SU-DHL-6 (cell line): ENCODE results near the gene DENND1B.

Experiments used
- EZH2phosphoT487 ChIP-seq: fragments of 200-600 bp; sonication (generic), shearing (Covaris generic); conservative IDR thresholded peaks from 2 replicates; pipeline ENCODE4 v1.6.1; 2018; ENCODE audit warnings: mild to moderate bottlenecking, antibody characterized with exemption, low read length, moderate library complexity, mixed read lengths
- TF ChIP-seq, protein P1 (sequence below): fragments of 200-600 bp; sonication (generic); IDR thresholded peaks from one replicate; pipeline ENCODE4 v1.5.1; 2017; ENCODE audit warnings: antibody characterized with exemption, mild to moderate bottlenecking, low read length, moderate library complexity; ENCODE audit not compliant: insufficient read depth, poor library complexity, severe bottlenecking

DNA sequence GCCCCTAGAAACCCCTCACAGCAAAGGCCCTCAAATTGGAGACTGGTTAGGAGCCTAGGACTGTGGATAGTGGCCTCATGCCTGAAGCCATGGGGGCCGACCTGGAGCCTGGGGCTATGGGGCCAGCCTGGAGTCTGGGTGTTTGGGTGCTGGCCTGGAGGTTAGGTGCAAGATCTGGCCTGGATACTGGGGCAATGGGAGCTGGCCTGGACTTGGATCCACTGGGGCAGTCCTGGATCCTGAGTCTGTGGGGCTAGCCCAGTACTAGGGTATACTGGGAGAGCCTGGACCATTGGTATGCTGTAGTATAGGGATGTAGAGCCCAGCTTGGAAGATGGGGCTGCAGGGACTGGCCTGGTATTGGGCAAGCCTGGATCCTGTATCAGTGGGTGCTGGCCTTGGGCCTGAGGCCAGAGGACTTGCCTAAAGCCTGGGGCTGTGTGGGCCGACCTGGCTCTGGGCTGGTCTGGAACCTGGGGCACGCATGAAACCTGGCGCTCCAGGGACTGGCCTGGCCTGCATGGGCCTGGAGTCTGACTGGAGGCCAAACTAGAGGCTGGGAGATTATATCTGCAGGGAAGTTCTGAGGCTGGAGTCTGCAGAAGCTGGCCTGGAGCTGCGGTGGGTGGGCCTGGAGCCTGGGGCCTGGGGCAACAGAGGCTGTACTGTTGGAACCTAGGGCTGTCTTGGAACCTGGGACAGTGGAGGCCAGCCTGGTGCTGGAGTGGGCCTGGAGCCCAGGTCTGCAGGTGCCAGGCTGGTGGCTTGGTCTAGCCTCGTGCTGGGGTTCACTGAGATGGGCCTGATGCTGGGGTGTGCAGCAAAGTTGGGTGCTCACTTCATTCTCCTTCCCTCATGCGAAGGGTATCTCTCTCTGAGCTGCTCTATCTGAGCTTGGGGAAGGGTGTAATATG is 12.6 kb upstream of the DENND1B start:
- TF ChIP-seq, protein P1, sequence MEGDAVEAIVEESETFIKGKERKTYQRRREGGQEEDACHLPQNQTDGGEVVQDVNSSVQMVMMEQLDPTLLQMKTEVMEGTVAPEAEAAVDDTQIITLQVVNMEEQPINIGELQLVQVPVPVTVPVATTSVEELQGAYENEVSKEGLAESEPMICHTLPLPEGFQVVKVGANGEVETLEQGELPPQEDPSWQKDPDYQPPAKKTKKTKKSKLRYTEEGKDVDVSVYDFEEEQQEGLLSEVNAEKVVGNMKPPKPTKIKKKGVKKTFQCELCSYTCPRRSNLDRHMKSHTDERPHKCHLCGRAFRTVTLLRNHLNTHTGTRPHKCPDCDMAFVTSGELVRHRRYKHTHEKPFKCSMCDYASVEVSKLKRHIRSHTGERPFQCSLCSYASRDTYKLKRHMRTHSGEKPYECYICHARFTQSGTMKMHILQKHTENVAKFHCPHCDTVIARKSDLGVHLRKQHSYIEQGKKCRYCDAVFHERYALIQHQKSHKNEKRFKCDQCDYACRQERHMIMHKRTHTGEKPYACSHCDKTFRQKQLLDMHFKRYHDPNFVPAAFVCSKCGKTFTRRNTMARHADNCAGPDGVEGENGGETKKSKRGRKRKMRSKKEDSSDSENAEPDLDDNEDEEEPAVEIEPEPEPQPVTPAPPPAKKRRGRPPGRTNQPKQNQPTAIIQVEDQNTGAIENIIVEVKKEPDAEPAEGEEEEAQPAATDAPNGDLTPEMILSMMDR: no peak
- TF ChIP-seq EZH2phosphoT487: no peak
